H7 (cell line): Measurements from ENCODE around the gene KRTAP17-1. TPM values are rescaled to one million over a fixed set of nuclear protein-coding genes. Genes with fewer than 3 reads are reported as not detected.
"Not testable (repeated sequence)": the region's sequence is repeated elsewhere in the genome, so short reads cannot be mapped to it uniquely, and the experiment has no call there.

Experiments
- DNase-seq: peaks from one replicate; pipeline ENCODE4 v3.0.0; 2012
- H3K27me3 ChIP-seq: 2 replicates; pipeline ENCODE4 v1.6.0; 2011; ENCODE audit warnings: mild to moderate bottlenecking, low read length; ENCODE audit not compliant: control insufficient read depth, insufficient read depth
- H3K36me3 ChIP-seq: replicated peaks from 2 replicates; pipeline ENCODE4 v1.5.1; 2011; ENCODE audit warnings: low read length; ENCODE audit not compliant: control insufficient read depth, insufficient read depth
- H3K4me3 ChIP-seq: 2 replicates; pipeline ENCODE4 v1.5.1; 2011; ENCODE audit warnings: low read depth, mild to moderate bottlenecking, control low read depth, low read length, moderate library complexity; ENCODE audit not compliant: insufficient read depth
- total RNA-seq: library from RNA; depleted of rRNA; stranded (reverse); fragments of >200 nt; shearing (Covaris generic); gene quantifications from 2 replicates; pipeline ENCODE4 v1.2.3, GENCODE V29; 2014

The KRTAP17-1 gene
- total RNA-seq, 1 experiment from 2014 or later, result not detected

- Histone ChIP-seq H3K36me3 (no peaks in the 10 kb centered on the region), H3K4me3 (no peak within 1 kb of the TSS), H3K27me3 (no peaks in the 10 kb centered on the region)
- DNase-seq, result no peak
Measured at GRCh38 chr17:41301916-41302901, 13.3 kb downstream of the KRTAP17-1 start, which contains the start of gene KRTAP29-1. Gene KRTAP29-1, minus strand, starts transcription at chr17:41302851. Its CDS starts 0 bp downstream, at chr17:41302851.

DNA sequence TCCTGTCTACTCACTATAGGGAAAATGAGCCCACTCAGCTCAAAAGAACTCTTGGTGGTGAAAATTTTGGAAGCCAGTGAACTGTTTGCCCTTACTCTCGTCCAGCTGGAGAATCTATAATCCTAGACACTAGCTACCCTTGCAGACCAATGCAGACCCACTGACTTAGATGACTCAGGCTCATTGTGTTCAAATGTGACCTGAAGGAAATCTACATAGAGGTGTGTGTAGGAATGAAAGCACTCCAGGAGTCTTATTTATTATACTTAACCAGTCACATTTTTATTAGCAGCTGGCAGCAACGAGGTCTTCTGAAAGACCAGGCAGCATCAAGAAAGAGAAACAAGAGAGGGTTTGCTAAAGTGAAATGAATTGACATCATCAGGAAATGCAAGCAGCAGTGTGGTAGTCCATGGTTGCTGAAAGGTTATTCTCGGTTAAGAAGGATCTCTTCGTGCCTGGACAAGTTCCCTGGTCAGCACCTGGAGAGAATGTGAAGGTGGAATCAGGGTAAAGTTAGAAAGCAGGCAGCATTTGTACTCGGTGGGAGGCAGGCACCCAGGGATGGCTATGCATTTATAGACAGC lies 14.2 kb downstream of the KRTAP17-1 start:
- DNase-seq, result no peak
- Histone ChIP-seq H3K36me3 (no peaks in the 10 kb centered on the region), H3K27me3 (no peaks in the 10 kb centered on the region), H3K4me3 (no peak overlapping the region)

GRCh38 chr17:41298458-41299135 lies 16.9 kb downstream of the KRTAP17-1 start:
- no peak for DNase-seq
- Histone ChIP-seq H3K27me3 (no peaks in the 10 kb centered on the region), H3K4me3 (no peak overlapping the region), H3K36me3 (no peaks in the 10 kb centered on the region)

DNA sequence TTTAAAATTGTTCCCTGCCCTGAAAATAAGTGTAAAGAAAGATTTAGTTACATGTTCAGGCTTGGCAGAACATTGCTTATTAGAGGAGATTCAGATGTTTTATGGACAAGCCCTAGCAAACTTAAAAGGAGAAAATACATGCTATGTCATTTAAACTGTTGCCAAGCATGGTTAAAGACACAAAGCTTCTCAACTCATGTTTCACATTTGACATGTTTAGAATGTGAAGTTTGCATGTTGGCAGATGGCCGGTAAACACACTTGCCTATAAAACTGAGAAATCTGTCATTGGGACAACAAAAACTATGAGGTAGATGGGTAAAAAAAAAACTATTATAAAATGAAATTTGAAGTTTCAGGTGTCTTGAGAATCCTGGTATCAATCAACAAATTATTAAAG lies 18.7 kb downstream of the KRTAP17-1 start:
- DNase-seq, result no peak
- no peaks in the 10 kb centered on the region for H3K36me3 ChIP-seq
- no peak overlapping the region for H3K4me3 ChIP-seq
- no peaks in the 10 kb centered on the region for H3K27me3 ChIP-seq

DNA sequence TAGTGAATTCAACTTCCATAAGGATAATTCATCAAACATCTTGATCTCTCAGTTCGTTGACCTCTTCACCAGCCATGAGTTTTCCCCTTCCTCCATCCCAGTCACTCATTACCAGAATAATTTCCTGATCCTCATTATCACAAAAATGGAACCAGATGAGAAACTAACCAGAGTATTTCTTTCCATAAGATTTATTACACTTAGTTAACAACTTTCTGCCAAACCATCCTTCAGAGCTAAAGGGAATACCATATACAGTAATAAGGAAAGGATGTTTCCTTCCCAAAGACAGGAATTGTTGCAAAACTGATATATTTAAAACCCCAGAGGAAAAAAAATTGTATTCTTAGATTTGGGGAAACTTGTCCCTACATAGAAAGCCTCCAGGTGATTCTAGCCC lies 21.5 kb downstream of the KRTAP17-1 start:
- no peaks in the 10 kb centered on the region for H3K27me3 ChIP-seq
- no peaks in the 10 kb centered on the region for H3K36me3 ChIP-seq
- no peak for DNase-seq
- no peak overlapping the region for H3K4me3 ChIP-seq

DNA sequence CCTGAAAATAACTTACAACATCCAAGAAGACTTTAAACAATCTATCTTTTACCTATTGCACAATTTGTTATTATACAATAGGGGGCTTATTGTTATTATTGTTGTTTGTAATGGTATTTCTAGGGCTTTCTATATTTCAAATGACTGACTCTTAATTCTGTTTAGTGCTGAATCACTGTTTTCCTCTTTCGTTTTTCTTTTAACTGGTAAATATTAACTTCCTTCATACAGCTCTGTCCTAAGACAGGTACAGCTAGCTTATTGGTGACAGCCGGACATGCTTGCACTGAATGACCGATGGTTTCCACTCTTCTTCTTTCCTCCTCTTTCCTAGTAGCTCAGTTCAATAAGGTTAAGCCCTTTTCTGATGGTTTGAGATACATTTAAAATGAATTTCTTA lies 28.5 kb downstream of the KRTAP17-1 start:
- H3K27me3 ChIP-seq, result no peaks in the 10 kb centered on the region
- no peak overlapping the region for H3K4me3 ChIP-seq

DNA sequence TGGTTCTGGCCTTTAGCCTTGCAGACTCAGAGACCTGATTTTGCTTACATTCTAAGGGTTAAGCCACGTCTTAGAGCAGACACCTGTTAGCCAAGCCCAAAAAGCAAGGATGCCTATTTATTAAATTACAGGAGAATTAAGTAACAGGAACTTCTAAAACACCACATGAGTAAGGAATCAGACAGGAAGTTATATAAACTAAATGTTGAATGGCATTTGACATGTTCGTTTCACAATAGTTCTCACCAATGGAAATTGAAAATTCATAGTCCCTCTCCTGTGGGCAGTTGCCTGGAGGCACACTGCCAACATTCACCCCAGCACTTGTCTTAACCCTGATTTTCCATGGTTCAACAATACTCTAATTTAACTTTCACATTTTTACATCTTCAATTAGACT lies 31.0 kb downstream of the KRTAP17-1 start:
- H3K27me3 ChIP-seq, result no peaks in the 10 kb centered on the region
- H3K4me3 ChIP-seq, result no peak overlapping the region
- no peaks in the 10 kb centered on the region for H3K36me3 ChIP-seq
- no peak for DNase-seq

More for the DNA sequence above, 28.5 kb downstream of the KRTAP17-1 start:
- no peak for DNase-seq
- no peaks in the 10 kb centered on the region for H3K36me3 ChIP-seq

GRCh38 chr17:41284043-41284442 lies 31.5 kb downstream of the KRTAP17-1 start:
- H3K27me3 ChIP-seq, result no peaks in the 10 kb centered on the region
- no peak overlapping the region for H3K4me3 ChIP-seq
- H3K36me3 ChIP-seq, result no peaks in the 10 kb centered on the region
- no peak for DNase-seq

DNA sequence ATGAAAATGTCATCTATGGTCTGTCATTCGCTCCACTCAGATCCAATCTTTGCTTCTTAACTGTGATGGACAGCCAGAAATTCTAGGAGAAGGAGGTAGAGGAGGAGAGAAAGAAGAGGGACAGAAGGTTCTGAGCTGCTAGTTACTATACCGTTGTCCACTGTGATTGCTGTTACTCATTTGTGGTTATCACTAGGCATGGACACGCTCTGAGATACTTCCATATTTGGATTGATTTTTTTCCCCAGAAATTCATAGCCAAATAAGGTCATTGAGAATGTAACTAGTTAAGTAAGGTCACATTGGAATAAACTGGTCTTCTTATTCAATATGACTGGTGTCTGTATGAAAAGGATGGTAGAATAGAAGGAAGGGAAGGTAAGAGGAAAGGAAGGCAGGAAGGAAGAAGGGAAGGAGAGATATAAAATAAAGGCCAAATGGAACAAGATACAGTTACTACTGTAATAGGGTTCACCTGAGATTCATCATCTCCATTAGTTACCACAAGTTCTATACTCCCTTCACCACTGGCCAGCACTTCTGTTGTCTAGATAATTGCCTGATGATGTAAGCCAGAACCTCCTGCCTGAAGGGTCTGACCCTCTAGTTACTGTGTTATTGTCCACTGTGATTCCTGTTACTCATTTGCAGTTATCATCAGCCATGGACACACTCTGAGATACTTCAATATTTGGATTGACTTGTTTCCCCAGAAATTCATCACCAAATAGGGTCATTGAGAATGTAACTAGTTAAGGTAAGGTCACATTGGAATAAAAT lies 37.1 kb downstream of the KRTAP17-1 start:
- Histone ChIP-seq H3K27me3 (no peaks in the 10 kb centered on the region), H3K36me3 (no peaks in the 10 kb centered on the region), H3K4me3 (no peak overlapping the region)
- DNase-seq, result no peak

GRCh38 chr17:41275648-41276190 lies 39.8 kb downstream of the KRTAP17-1 start, which contains the start of gene KRTAP9-7:
Gene KRTAP9-7, plus strand, starts transcription at chr17:41275698. Its CDS starts 0 bp downstream, at chr17:41275698.
- not testable (repeated sequence) for DNase-seq, H3K4me3 ChIP-seq, H3K27me3 ChIP-seq, H3K36me3 ChIP-seq

GRCh38 chr17:41271858-41272257 lies 43.7 kb downstream of the KRTAP17-1 start:
- H3K27me3 ChIP-seq, result no peaks in the 10 kb centered on the region; the same call in 1 of the 2 replicates
- H3K36me3 ChIP-seq, result no peaks in the 10 kb centered on the region
- H3K4me3 ChIP-seq, result no peak overlapping the region
- DNase-seq, result no peak

DNA sequence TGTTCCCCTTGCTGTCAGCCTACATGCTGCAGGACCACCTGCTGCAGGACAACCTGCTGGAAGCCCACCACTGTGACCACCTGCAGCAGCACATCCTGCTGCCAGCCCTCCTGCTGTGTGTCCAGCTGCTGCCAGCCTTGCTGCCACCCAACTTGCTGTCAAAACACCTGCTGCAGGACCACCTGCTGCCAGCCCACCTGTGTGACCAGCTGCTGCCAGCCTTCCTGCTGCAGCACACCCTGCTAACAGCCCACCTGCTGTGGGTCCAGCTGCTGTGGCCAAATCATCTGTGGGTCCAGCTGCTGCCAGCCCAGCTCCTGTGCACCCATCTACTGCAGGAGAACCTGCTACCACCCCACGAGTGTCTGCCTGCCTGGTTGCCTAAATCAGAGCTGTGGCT lies 44.2 kb downstream of the KRTAP17-1 start:
- H3K36me3 ChIP-seq, H3K4me3 ChIP-seq, DNase-seq, H3K27me3 ChIP-seq: not testable (repeated sequence)

- no peak for DNase-seq
- Histone ChIP-seq H3K27me3 (no peaks in the 10 kb centered on the region; the same call in 1 of the 2 replicates), H3K4me3 (no peak overlapping the region)
Measured at GRCh38 chr17:41267711-41268110, 47.8 kb downstream of the KRTAP17-1 start.

DNA sequence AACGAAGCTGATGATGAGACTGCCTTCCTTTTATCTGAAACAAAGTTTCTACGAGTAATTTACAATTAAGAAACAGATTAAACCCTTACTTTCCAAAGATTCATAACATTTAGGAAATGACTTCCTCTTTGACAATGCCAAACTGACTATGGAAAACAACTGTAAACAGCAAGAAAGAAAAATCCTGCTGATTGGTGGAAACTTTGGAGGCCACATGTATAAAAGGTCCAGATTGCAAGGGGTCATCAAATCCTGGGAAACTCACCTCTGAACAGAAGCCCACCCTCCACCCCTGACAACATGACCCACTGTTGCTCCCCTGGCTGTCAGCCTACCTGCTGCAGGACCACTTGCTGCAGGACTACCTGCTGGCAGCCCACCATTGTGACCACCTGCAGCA lies 50.4 kb downstream of the KRTAP17-1 start, which contains the start of gene KRTAP9-6:
KRTAP9-6 (plus strand) TSS at position 301 of the 400 bp plus-strand sequence; CDS start at position 301, 0 bp downstream.
- no peak for DNase-seq
- no peaks in the 10 kb centered on the region; the same call in 1 of the 2 replicates for H3K27me3 ChIP-seq
- no peaks in the 10 kb centered on the region for H3K36me3 ChIP-seq
- no peak within 1 kb of the TSS for H3K4me3 ChIP-seq

More at GRCh38 chr17:41267711-41268110, 47.8 kb downstream of the KRTAP17-1 start:
- no peaks in the 10 kb centered on the region for H3K36me3 ChIP-seq
